ENCODE results near the gene GCNT4. TPM values are rescaled to one million over a fixed set of nuclear protein-coding genes. Genes with fewer than 3 reads are reported as not detected.
A peak's percentile ranks its signal among the peaks of the same experiment; 100 is the strongest.

Gene GCNT4
- polyA plus RNA-seq, 1 donor = 18.3 TPM

- peak; percentile 67 for DNase-seq
Measured at GRCh38 chr5:75053304-75054133, 1.2 kb upstream of the GCNT4 start.

GRCh38 chr5:75053054-75053303 lies 621 bp upstream of the GCNT4 start:
- DNase-seq = no peak

- no peak for DNase-seq
Measured at GRCh38 chr5:75051217-75051751, 1.1 kb downstream of the GCNT4 start.

GRCh38 chr5:75050415-75050814 lies 1.9 kb downstream of the GCNT4 start:
- no peak for DNase-seq

GRCh38 chr5:75049456-75050351 lies 2.7 kb downstream of the GCNT4 start:
- no peak for DNase-seq

GRCh38 chr5:75048457-75048953 lies 3.9 kb downstream of the GCNT4 start:
- no peak for DNase-seq

- DNase-seq = no peak
Measured at GRCh38 chr5:75047356-75047755, 5.0 kb downstream of the GCNT4 start.

GRCh38 chr5:75046366-75047142 lies 5.8 kb downstream of the GCNT4 start:
- no peak for DNase-seq

- no peak for DNase-seq
Measured at GRCh38 chr5:75045071-75045470, 7.3 kb downstream of the GCNT4 start.

GRCh38 chr5:75044406-75044805 lies 8.0 kb downstream of the GCNT4 start:
- no peak for DNase-seq

- no peak for DNase-seq
Measured at GRCh38 chr5:75043633-75044264, 8.6 kb downstream of the GCNT4 start.

GRCh38 chr5:75042522-75042921 lies 9.8 kb downstream of the GCNT4 start:
- DNase-seq = no peak

GRCh38 chr5:75040973-75041372 lies 11.4 kb downstream of the GCNT4 start:
- no peak for DNase-seq

- no peak for DNase-seq
Measured at GRCh38 chr5:75037106-75037505, 15.3 kb downstream of the GCNT4 start.

- DNase-seq = no peak
Measured at GRCh38 chr5:75034137-75034739, 18.1 kb downstream of the GCNT4 start.

GRCh38 chr5:75031366-75031765 lies 21.0 kb downstream of the GCNT4 start:
- no peak for DNase-seq

GRCh38 chr5:75028090-75028489 lies 24.3 kb downstream of the GCNT4 start:
- DNase-seq = no peak

GRCh38 chr5:75023368-75024159 lies 28.8 kb downstream of the GCNT4 start:
- DNase-seq = no peak

GRCh38 chr5:75021800-75022199 lies 30.6 kb downstream of the GCNT4 start:
- no peak for DNase-seq

- no peak for DNase-seq
Measured at GRCh38 chr5:75021219-75021618, 31.1 kb downstream of the GCNT4 start.

All from left kidney (tissue), 2 donors.